HUES6 (cell line): ENCODE data around the gene HSPH1.

ENCODE experiments used
- H3K27ac ChIP-seq: 2 replicates; pipeline ENCODE4 v1.7.0; 2013; ENCODE audit warnings: low read depth, mild to moderate bottlenecking, low read length, inconsistent platforms
- H3K27me3 ChIP-seq: 2 replicates; pipeline ENCODE4 v1.6.1; 2013; ENCODE audit warnings: low read length; ENCODE audit not compliant: control insufficient read depth, insufficient read depth
- H3K36me3 ChIP-seq: 2 replicates; pipeline ENCODE4 v1.6.1; 2013; ENCODE audit warnings: low read length; ENCODE audit not compliant: control insufficient read depth, insufficient read depth
- H3K4me1 ChIP-seq: 2 replicates; pipeline ENCODE4 v1.6.1; 2013; ENCODE audit warnings: low read length; ENCODE audit not compliant: control insufficient read depth, insufficient read depth
- H3K4me3 ChIP-seq: 2 replicates; pipeline ENCODE4 v1.5.1; 2013; ENCODE audit warnings: low read depth, low read length
- H3K9ac ChIP-seq: one replicate; pipeline ENCODE4 v1.6.1; 2013; ENCODE audit warnings: mild to moderate bottlenecking, low read length
- H3K9me3 ChIP-seq: 2 replicates; pipeline ENCODE4 v1.6.1; 2013; ENCODE audit warnings: low read depth, low read length; ENCODE audit not compliant: control insufficient read depth, insufficient read depth

The HSPH1 gene

GRCh38 chr13:31129419-31129818, 32.3 kb downstream of the HSPH1 start:
- 0 out of 2 replicates have a peak, but pooled peaks cover 6% of the 10 kb centered on the region for H3K9me3 ChIP-seq
- H3K4me3 ChIP-seq = no peak overlapping the region
- no peak overlapping the region for H3K27ac ChIP-seq
- H3K4me1 ChIP-seq = peaks cover 6% of the 10 kb centered on the region; the same call in 1 of the 2 replicates
- H3K36me3 ChIP-seq = no peaks in the 10 kb centered on the region
- no peaks in the 10 kb centered on the region for H3K27me3 ChIP-seq
- H3K9ac ChIP-seq = no peak overlapping the region

- Histone ChIP-seq H3K9me3 (0 out of 2 replicates have a peak, but pooled peaks cover 6% of the 10 kb centered on the region), H3K4me1 (peaks cover 10% of the 10 kb centered on the region), H3K4me3 (no peak overlapping the region), H3K27ac (no peak overlapping the region), H3K36me3 (no peaks in the 10 kb centered on the region), H3K9ac (no peak overlapping the region), H3K27me3 (no peaks in the 10 kb centered on the region)
These were observed 37.5 kb downstream of the HSPH1 start for GRCh38 chr13:31124204-31124603.

GRCh38 chr13:31122544-31123260, 39.0 kb downstream of the HSPH1 start:
- Histone ChIP-seq H3K4me1 (peaks cover 7% of the 10 kb centered on the region; the same call in 1 of the 2 replicates), H3K4me3 (no peak overlapping the region), H3K9ac (no peak overlapping the region), H3K27me3 (peaks cover 3% of the 10 kb centered on the region; the same call in 1 of the 2 replicates), H3K27ac (no peak overlapping the region), H3K9me3 (0 out of 2 replicates have a peak, but pooled peaks cover 3% of the 10 kb centered on the region), H3K36me3 (no peaks in the 10 kb centered on the region)

GRCh38 chr13:31122143-31122542, 39.6 kb downstream of the HSPH1 start:
- no peak overlapping the region for H3K9ac ChIP-seq
- H3K4me1 ChIP-seq = peaks cover 7% of the 10 kb centered on the region; the same call in 1 of the 2 replicates
- 0 out of 2 replicates have a peak, but pooled peaks cover 3% of the 10 kb centered on the region for H3K9me3 ChIP-seq
- H3K36me3 ChIP-seq = no peaks in the 10 kb centered on the region
- H3K4me3 ChIP-seq = no peak overlapping the region
- H3K27ac ChIP-seq = no peak overlapping the region
- H3K27me3 ChIP-seq = peaks cover 5% of the 10 kb centered on the region; the same call in 1 of the 2 replicates

GRCh38 chr13:31121379-31122140, 40.1 kb downstream of the HSPH1 start:
- H3K27me3 ChIP-seq = peaks cover 5% of the 10 kb centered on the region; the same call in 1 of the 2 replicates

GRCh38 chr13:31119966-31120700, 41.6 kb downstream of the HSPH1 start:
- no peaks in the 10 kb centered on the region for H3K9me3 ChIP-seq
- H3K4me1 ChIP-seq = peaks cover 7% of the 10 kb centered on the region; the same call in 1 of the 2 replicates
- H3K4me3 ChIP-seq = no peak overlapping the region
- H3K9ac ChIP-seq = no peak overlapping the region
- no peak overlapping the region for H3K27ac ChIP-seq
- peaks cover 5% of the 10 kb centered on the region; the same call in 1 of the 2 replicates for H3K27me3 ChIP-seq
- no peaks in the 10 kb centered on the region for H3K36me3 ChIP-seq

More at GRCh38 chr13:31121379-31122140, 40.1 kb downstream of the HSPH1 start:
- H3K9me3 ChIP-seq = 0 out of 2 replicates have a peak, but pooled peaks cover under 1% of the 10 kb centered on the region
- peaks cover 7% of the 10 kb centered on the region; the same call in 1 of the 2 replicates for H3K4me1 ChIP-seq
- H3K27ac ChIP-seq = no peak overlapping the region
- H3K36me3 ChIP-seq = no peaks in the 10 kb centered on the region
- H3K9ac ChIP-seq = no peak overlapping the region
- no peak overlapping the region for H3K4me3 ChIP-seq

- no peak overlapping the region for H3K4me3 ChIP-seq
- H3K27me3 ChIP-seq = peaks cover 5% of the 10 kb centered on the region; the same call in 1 of the 2 replicates
- H3K36me3 ChIP-seq = no peaks in the 10 kb centered on the region
- H3K4me1 ChIP-seq = peaks cover 7% of the 10 kb centered on the region; the same call in 1 of the 2 replicates
- H3K9me3 ChIP-seq = no peaks in the 10 kb centered on the region
- H3K27ac ChIP-seq = no peak overlapping the region
- H3K9ac ChIP-seq = no peak overlapping the region
These were observed 42.2 kb downstream of the HSPH1 start for GRCh38 chr13:31119526-31119925.

GRCh38 chr13:31116224-31116623, 45.5 kb downstream of the HSPH1 start:
- Histone ChIP-seq H3K36me3 (no peaks in the 10 kb centered on the region), H3K27ac (no peak overlapping the region), H3K9ac (no peak overlapping the region), H3K9me3 (no peaks in the 10 kb centered on the region), H3K4me3 (no peak overlapping the region), H3K27me3 (peaks cover 5% of the 10 kb centered on the region; the same call in 1 of the 2 replicates), H3K4me1 (peaks cover 7% of the 10 kb centered on the region; the same call in 1 of the 2 replicates)

GRCh38 chr13:31115616-31116015, 46.1 kb downstream of the HSPH1 start:
- Histone ChIP-seq H3K36me3 (no peaks in the 10 kb centered on the region), H3K27me3 (peaks cover 5% of the 10 kb centered on the region; the same call in 1 of the 2 replicates), H3K4me3 (no peak overlapping the region), H3K9me3 (no peaks in the 10 kb centered on the region), H3K9ac (no peak overlapping the region), H3K27ac (no peak overlapping the region), H3K4me1 (peaks cover 7% of the 10 kb centered on the region; the same call in 1 of the 2 replicates)

GRCh38 chr13:31114641-31115040, 47.1 kb downstream of the HSPH1 start:
- Histone ChIP-seq H3K27ac (no peak overlapping the region), H3K9ac (no peak overlapping the region), H3K9me3 (no peaks in the 10 kb centered on the region), H3K4me1 (no peaks in the 10 kb centered on the region), H3K36me3 (no peaks in the 10 kb centered on the region), H3K27me3 (peaks cover 5% of the 10 kb centered on the region; the same call in 1 of the 2 replicates), H3K4me3 (no peak overlapping the region)
